BJ (cell line): ENCODE measurements around the gene WWOX. TPM values are rescaled to one million over a fixed set of nuclear protein-coding genes. Genes with fewer than 3 reads are reported as not detected.

Source experiments
- CTCF ChIA-PET: fragments of 350-600 bp; formaldehyde crosslinking; extraction: SDS; loops from one replicate; lab custom pipeline; 2021; ENCODE audit warnings: antibody characterized with exemption, inconsistent platforms; lab: Yijun Ruan, JAX
- POLR2A ChIA-PET: fragments of 300-600 bp; sonication (Branson Sonifier 250); formaldehyde crosslinking; extraction: SDS; loops from one replicate; lab custom pipeline; 2021; ENCODE audit warnings: antibody characterized with exemption; lab: Charles Lee
- DNase-seq: peaks from one replicate; pipeline ENCODE4 v3.0.0-alpha.2; 2011; ENCODE audit warnings: low read depth
- H3K27me3 ChIP-seq: 2 replicates; pipeline ENCODE4 v1.6.0; 2011; ENCODE audit warnings: low read length; ENCODE audit not compliant: control insufficient read depth, insufficient read depth
- H3K36me3 ChIP-seq: 2 replicates; pipeline ENCODE4 v1.5.1; 2011; ENCODE audit warnings: low read length; ENCODE audit not compliant: control insufficient read depth, insufficient read depth
- H3K4me3 ChIP-seq: 2 replicates; pipeline ENCODE4 v1.5.1; 2011; ENCODE audit warnings: low read depth, mild to moderate bottlenecking, control low read depth, low read length
- CTCF ChIP-seq: IDR thresholded peaks from 2 replicates; pipeline ENCODE4 v1.5.1; 2011; ENCODE audit warnings: low read depth, mild to moderate bottlenecking, control low read depth, inconsistent platforms, low read length, moderate library complexity; ENCODE audit not compliant: insufficient read depth
- polyA plus RNA-seq: library from polyadenylated mRNA; depleted of rRNA; stranded (reverse); fragments of >200 nt; gene quantifications from 2 replicates; pipeline ENCODE4 v1.2.3, GENCODE V29; 2011

Gene WWOX
- polyA plus RNA-seq, 1 experiment = 3.1 TPM

DNA sequence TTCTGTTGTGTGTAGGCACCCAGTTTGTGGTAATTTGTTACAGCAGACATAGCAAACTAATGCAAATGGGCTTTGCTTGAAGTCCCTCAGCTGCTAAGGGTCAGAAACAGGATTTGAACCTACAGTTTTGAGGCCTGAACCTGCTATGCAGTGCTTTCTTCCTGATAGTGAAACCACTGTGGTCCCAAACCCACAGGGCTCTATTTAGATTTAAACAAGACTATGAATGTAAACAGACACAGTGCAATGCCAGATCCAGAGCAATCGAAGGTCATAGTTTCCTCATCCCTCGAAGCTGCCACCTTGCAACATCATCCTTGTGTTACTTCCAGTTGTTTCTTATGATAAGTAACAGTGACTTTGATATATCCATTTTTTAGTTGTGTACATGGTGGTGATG lies 630.2 kb downstream of the WWOX start:
- CTCF ChIA-PET = no interaction called here
- POLR2A ChIA-PET = no interaction called here
- no peak for DNase-seq
- no peak overlapping the region for H3K4me3 ChIP-seq
- H3K27me3 ChIP-seq = no peaks in the 10 kb centered on the region
- H3K36me3 ChIP-seq = no peaks in the 10 kb centered on the region
- TF ChIP-seq CTCF = no peak

GRCh38 chr16:78731785-78732184 lies 632.3 kb downstream of the WWOX start:
- Histone ChIP-seq H3K4me3 (no peak overlapping the region), H3K27me3 (no peaks in the 10 kb centered on the region), H3K36me3 (no peaks in the 10 kb centered on the region)
- no peak for TF ChIP-seq CTCF
- POLR2A ChIA-PET = no interaction called here
- no peak for DNase-seq
- CTCF ChIA-PET = no interaction called here

DNA sequence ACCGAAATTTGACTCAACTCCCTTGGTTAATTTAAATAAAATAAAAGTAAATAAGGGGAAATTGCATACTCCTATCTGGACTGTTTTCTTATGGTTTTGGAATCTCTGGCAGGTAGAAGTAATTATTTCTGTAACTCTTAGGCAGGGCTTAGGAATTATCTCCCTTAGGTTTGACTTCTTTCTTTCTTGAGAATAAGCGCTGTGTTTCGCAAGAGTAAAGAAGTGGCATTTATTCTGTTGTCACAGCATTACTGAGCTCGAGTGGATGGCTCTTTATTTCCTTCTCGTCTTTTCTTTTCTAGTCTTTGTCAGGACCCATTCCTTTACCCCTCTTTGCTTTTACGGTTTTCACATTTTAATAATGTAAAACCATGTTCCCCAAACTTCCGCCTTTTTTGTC lies 633.2 kb downstream of the WWOX start:
- CTCF ChIA-PET = no interaction called here
- TF ChIP-seq CTCF = no peak
- POLR2A ChIA-PET = no interaction called here

GRCh38 chr16:78735337-78735736 lies 635.9 kb downstream of the WWOX start:
- H3K36me3 ChIP-seq = no peaks in the 10 kb centered on the region
- CTCF ChIA-PET = no interaction called here
- no peak for DNase-seq
- H3K4me3 ChIP-seq = no peak overlapping the region
- no peak for TF ChIP-seq CTCF
- no peaks in the 10 kb centered on the region for H3K27me3 ChIP-seq
- POLR2A ChIA-PET = no interaction called here

More for the DNA sequence above, 633.2 kb downstream of the WWOX start:
- DNase-seq = no peak
- no peaks in the 10 kb centered on the region for H3K36me3 ChIP-seq
- no peak overlapping the region for H3K4me3 ChIP-seq
- no peaks in the 10 kb centered on the region for H3K27me3 ChIP-seq

DNA sequence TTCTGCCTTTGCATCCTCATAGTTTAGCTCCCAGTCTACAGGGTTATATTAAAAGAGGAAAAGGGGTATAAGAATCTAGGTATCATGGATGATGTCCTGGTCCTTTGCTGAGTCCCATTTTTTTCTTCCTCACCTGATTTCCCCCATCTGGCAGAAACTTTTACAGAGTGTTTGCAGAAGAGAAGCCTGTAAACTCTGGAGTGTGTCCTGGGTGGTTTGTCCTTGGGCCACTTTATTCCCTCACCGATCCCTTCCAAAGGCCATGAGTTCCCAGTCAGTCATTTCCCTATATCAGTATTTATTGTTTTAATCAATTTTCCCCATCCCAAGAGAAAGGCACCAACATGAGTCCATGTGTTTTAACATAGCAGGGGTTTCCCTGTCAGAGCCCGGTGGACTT lies 638.2 kb downstream of the WWOX start:
- ChIA-PET POLR2A (no interaction called here), CTCF (no interaction called here)
- no peaks in the 10 kb centered on the region for H3K36me3 ChIP-seq
- no peak for TF ChIP-seq CTCF
- no peak for DNase-seq
- no peak overlapping the region for H3K4me3 ChIP-seq
- no peaks in the 10 kb centered on the region for H3K27me3 ChIP-seq
